ENCODE data around the gene SMIM29.
A peak's percentile ranks its signal among the peaks of the same experiment; 100 is the strongest.
"Not testable (repeated sequence)": the region's sequence is repeated elsewhere in the genome, so short reads cannot be mapped to it uniquely, and the experiment has no call there.

The SMIM29 gene

GRCh38 chr6:34267746-34268145 lies 18.9 kb upstream of the SMIM29 start:
- DNase-seq = no peak

- not testable (repeated sequence) for DNase-seq
Observed at GRCh38 chr6:34263484-34263883, 14.7 kb upstream of the SMIM29 start.

DNA sequence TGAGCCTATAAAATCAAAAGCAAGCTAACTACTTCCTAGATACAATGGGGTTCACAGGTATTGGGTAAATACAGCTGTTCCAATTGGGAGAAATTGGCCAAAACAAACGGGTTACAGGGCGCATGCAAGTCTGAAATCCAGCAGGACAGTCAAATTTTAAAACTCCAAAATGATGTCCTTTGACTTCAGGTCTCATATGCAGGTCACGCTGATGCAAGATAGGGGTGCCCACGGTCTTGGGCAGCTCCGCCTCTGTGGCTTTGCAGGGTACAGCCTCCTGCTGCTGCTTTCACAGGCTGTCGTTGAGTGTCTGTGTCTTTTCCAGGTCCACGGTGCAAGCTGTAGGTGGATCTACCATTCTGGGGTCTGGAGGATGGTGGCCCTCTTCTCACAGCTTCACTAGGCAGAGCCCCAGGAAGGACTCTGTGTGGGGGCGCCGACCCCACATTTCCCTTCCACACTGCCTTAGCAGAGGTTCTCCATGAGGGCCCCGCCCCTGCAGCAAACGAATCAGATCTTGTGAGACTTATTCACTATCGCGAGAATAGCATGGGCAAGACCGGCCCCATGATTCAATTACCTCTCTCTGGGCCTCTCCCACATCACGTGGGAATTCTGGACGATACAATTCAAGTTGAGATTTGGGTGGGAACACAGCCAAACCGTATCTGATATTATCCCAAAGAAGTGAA lies 11.9 kb upstream of the SMIM29 start:
- no peak for DNase-seq

DNA sequence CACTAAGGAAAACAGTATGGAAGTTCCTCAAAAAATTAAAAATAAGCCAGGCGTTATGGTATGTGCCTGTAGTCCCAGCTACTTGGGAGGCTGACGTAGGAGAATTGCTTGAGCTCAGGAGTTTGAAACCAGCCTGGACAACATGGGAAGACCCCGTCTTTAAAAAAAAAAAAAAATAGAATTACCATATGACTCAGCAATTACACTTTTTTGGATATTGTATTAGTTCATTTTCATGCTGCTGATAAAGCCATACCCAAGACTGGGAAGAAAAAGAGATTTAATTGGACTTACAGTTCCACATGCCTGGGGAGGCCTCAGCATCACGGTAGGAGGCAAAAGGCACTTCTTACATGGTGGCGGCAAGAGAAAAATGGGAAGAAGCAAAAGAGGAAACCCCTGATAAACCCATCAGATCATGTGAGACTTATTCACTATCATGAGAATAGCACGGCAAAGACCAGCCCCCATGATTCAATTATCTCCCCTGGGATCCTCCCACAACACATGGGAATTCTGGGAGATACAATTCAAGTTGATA lies 10.8 kb upstream of the SMIM29 start:
- no peak for DNase-seq

DNA sequence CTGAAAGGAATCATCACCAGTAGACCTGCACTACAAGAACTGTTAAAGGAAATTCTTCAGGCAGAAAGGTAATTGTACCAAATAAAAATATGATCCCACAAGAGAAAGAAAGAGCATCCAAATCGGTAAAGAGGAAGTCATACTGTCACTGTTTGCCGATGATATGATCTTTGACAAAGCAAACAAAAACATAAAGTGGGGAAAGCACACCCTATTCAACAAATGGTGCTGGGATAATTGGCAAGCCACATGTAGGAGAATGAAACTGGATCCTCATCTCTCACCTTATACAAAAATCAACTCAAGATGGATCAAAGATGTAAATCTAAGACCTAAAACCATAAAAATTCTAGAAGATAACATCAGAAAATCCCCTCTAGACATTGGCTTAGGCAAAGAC lies 3.6 kb upstream of the SMIM29 start:
- DNase-seq = not testable (repeated sequence)

DNA sequence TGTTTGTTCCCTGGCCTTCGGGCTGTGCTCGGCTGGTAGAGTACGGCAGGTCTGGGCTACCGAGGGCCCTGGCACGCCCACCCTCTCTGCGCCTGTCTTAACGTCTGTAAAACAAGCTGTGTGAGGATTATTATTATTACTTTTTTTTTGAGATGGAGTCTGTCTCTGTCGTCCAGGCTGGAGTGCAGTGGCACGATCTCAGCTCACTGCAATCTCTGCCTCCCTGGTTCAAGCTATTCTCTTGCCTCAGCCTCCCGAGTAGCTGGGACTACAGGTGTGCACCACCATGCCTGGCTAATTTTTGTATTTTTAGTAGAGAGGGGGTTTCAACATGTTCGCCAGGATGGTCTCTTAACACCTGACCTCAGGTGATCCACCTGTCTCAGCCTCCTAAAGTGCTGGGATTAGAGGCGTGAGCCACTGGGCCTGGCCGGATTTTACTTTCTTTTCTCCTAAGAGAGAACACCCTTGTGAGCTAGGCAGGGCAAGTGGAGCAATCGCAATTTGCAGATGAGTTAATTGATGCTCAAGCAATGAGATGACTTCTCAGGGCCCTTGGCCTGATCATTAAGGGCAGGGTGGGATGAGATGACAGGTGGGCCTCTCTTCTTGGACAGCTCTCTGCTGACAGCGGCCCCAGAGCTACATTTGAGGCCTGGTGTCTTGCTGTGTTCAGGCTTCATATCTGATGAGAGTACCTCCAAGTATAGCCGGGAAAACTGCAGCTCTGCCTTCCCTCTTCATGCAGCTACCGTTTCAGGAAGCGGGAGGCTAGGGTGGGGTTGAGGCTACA lies 859 bp upstream of the SMIM29 start:
- no peak for DNase-seq

DNA sequence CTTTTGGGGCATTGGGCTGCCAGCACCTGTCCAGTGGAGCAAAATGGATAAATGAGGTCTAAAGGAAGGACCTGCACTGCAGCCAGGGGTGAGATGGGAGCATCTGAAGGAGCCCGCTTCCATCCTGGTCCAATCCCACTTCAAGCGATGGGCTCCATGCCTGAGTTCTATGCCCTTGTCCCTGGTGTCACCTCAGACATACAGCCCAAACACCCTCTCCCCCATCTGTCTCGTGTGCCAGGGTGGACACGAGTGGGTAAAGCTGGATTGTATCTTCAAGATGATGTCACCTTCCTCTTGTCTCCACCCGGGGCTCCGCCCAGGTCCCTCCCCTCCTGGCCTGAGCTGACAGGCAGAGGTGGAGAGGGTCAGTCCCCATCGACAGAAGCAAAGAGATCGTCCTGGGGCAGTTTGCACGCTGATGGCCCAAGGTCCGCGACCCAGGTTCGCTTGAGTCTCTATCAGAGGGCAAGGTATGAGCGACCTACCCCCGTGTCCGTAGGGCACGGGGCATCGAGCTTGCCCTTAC lies 544 bp downstream of the SMIM29 start:
- DNase-seq = peak; percentile 63

GRCh38 chr6:34247481-34248197 lies 1.2 kb downstream of the SMIM29 start:
- DNase-seq = no peak

GRCh38 chr6:34246563-34247391 lies 2.0 kb downstream of the SMIM29 start:
- no peak for DNase-seq

DNA sequence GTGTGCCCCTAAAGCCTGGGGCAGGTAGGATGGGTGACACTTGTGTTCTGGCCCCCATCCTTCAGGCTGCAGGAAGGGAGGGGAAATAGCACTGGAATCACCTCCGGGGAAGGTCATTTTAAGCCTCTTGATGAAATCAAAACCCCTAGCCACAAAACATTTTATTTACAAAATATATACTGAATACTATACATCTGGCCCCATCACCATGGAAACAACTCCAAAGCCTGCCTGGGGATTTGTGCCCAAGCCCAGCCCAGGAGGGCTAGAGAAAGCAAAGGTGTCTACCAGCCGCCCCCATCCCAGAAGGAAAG lies 2.6 kb downstream of the SMIM29 start:
- DNase-seq = no peak

- DNase-seq = not testable (repeated sequence)
Observed at GRCh38 chr6:34245761-34246140, 3.1 kb downstream of the SMIM29 start.

GRCh38 chr6:34245032-34245760 lies 3.6 kb downstream of the SMIM29 start:
- not testable (repeated sequence) for DNase-seq

DNA sequence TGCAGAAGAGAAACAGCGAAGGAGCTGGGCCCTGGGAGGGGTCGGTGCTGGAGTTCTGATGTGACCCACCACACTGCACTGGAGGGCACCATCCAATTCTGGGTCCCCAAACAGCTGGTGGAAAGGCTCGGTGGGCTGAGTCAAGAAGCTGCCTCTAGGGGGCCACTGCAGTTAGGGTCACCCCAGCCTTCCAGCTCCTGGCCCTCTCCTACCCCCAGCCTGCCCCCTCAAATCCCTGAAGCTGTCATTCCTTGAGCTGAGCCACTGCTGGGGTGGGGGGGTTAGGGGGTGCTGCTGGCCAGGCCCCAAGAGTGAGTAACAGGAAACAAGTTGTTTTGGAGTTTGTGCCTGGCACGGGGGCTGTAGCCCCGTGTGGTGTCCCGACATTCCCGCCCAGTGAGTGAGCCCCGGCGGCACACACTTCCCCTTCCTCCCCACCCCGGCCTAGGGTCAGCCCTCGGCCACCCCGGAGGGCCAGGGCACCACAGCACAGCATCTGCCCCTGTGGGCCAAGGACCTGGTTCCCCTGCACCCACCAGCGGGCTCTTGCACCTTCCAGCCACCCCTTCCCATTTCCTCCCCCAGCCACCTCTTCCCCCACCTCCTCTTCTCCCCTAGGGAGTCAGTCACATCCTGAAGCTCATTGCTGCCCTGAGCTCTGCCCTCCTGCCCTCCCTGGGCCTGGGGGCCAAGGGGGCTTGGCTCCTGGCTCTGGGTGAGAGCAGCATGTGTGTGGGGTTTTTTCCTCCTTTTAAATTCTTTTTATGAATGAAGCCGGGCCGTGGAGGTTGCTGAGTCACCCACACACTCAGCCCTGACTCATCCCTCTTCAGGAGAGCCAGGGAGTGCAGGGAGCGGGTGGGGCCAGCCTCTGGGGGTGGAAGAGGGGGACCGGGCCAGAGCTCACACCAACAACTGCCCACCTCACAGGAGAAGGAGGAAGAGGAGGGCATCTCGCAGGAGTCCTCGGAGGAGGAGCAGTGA lies 4.6 kb downstream of the SMIM29 start:
- no peak for DNase-seq

- DNase-seq = no peak
Observed at GRCh38 chr6:34243131-34243771, 5.6 kb downstream of the SMIM29 start.

- no peak for DNase-seq
Observed at GRCh38 chr6:34242252-34243130, 6.3 kb downstream of the SMIM29 start.

- no peak for DNase-seq
Observed at GRCh38 chr6:34241351-34242215, 7.2 kb downstream of the SMIM29 start.

GRCh38 chr6:34240329-34241248 lies 8.2 kb downstream of the SMIM29 start:
- no peak for DNase-seq

Data from right hindlimb (tissue), 1 donor.